Heart right ventricle (tissue), 16 donors: ENCODE results near the gene ZNF718. TPM values are rescaled to one million over a fixed set of nuclear protein-coding genes. Genes with fewer than 3 reads are reported as not detected.
A peak's percentile ranks its signal among the peaks of the same experiment; 100 is the strongest.
"Not testable (repeated sequence)": the region's sequence is repeated elsewhere in the genome, so short reads cannot be mapped to it uniquely, and the experiment has no call there.

Experiments used
- ATAC-seq, 8 donors: fragments of 200-7000 bp; cut with Tn5 transposase; one replicate each; pipeline ENCODE4 v1.9.1; 2020; ENCODE audit warnings: mild to moderate bottlenecking in 8 of 8, moderate library complexity in 8 of 8, moderate number of reproducible peaks in 1 of 8
- DNase-seq, 2 donors: peaks; one replicate each; pipeline ENCODE4 v3.0.0-alpha.2; 2020
- H3K27ac ChIP-seq, 10 donors: fragments of 200-600 bp; sonication (generic) in 2 of 10; one replicate each; pipeline versions ENCODE4 v1.5.0 to v1.8.0; 2020 to 2022; ENCODE audit warnings: mild to moderate bottlenecking in 3 of 10
- H3K27me3 ChIP-seq, 7 donors: fragments of 200-600 bp; one replicate each; pipeline ENCODE4 v1.8.0; 2021 to 2022; ENCODE audit warnings: mild to moderate bottlenecking in 2 of 7
- H3K36me3 ChIP-seq, 9 donors: fragments of 200-600 bp; sonication (generic) in 1 of 9; one replicate each; pipeline versions ENCODE4 v1.5.0 to v1.8.0; 2020 to 2022; ENCODE audit warnings: mild to moderate bottlenecking in 2 of 9
- H3K4me1 ChIP-seq, 9 donors: fragments of 200-600 bp; sonication (generic) in 1 of 9; one replicate each; pipeline versions ENCODE4 v1.5.0 to v1.8.0; 2020 to 2022; ENCODE audit warnings: mild to moderate bottlenecking in 4 of 9
- H3K4me3 ChIP-seq, 10 donors: fragments of 200-600 bp; sonication (generic) in 2 of 10; one replicate each; pipeline versions ENCODE4 v1.5.0 to v1.8.0; 2020 to 2022; ENCODE audit warnings: mild to moderate bottlenecking in 7 of 10, moderate library complexity in 2 of 10
- H3K9me3 ChIP-seq, 11 donors: fragments of 200-600 bp in 10 of 11; sonication (generic) in 2 of 11; one replicate each; pipeline versions ENCODE4 v1.5.0 to v1.8.0; 2013 to 2022; ENCODE audit warnings: mild to moderate bottlenecking in 2 of 11, control low read depth in 1 of 11, moderate library complexity in 1 of 11
- WGBS, 2 donors: extraction: QIAGEN DNeasy Blood & Tissue Kit; methylation state at CpG; one replicate each; pipeline ENCODE4 v1.1.7; 2013; ENCODE audit warnings: inconsistent platforms in 1 of 2; 5-methylcytosine and 5-hydroxymethylcytosine counted together
- intact Hi-C, 10 donors: fragments of 100-400 bp; cut with DNase I; formaldehyde crosslinking; loops; one replicate each; pipeline versions ENCODE4 v1.11.1 to v1.14.2; 2022
- long read RNA-seq, 3 donors: library from polyadenylated mRNA; unstranded; transcript quantifications; one replicate each; pipeline ENCODE4 v2.0.0, GENCODE V29; 2020 to 2021
- polyA plus RNA-seq, 2 donors: library from polyadenylated mRNA; stranded (reverse); fragments of 200-250 nt; gene quantifications; one replicate each; pipeline ENCODE4 v1.2.3, GENCODE V29; 2013
- total RNA-seq, 10 donors: library from RNA; stranded (reverse); fragmentation: NEBNext Ultra II Directional in 3 of 10; extraction: Animal tissue kit (Norgen Biotek cat#: 25700) in 3 of 10; gene quantifications; one replicate each; pipeline versions ENCODE4 v1.2.1 to v1.2.4, GENCODE V29; 2021 to 2023
- TF ChIP-seq, protein P1 (sequence below), 9 donors: fragments of 200-600 bp; sonication (generic) in 2 of 9; IDR thresholded peaks; one replicate each; pipeline versions ENCODE4 v1.5.0 to v1.8.0; 2021 to 2022; ENCODE audit warnings: antibody characterized with exemption in 9 of 9, mild to moderate bottlenecking in 5 of 9, moderate library complexity in 1 of 9
- donor health status: Arrhythmogenic right ventricular cardiomyopathy.
- donor health status: ischemic (EF 13 %, LVEDD 7.1; RV severe dilation, severe dysfunction).
- donor health status: healthy with polysubstance abuse.
- donor health status: DM: no; HTN: yes; CAD: no.
- donor health status: DM: no; HTN: no; CAD: no.
- donor health status: ischemic (EF 25% LVEDD 6.9; RV normal size, moderate dysfunction).
- donor health status: ischemic (EF 25% LVEDD 5.7; RV mildly dilated, moderate dysfunction).
- donor health status: healthy.
- donor health status: DM: yes; HTN: yes; CAD: no.
- donor health status: Ischemic cardiomyopathy.
- donor health status: ischemic (EF 35%, LVEDD 5.7; RV mildly dilated, moderate dysfunction).
- donor health status: nonischemic (EF 11% LVEDD 7.7; RV severe dilation, severe dysfunction).
- donor health status: DM: yes; HTN: yes; CAD: no.
- donor health status: PGD.
- donor health status: ischemic (EF 29% LVEDD 5.4; RV normal size, mild dysfunction).
- donor health status: nonischemic (EF 23%, LVEDD 6.1; RV moderate dilation, normal function).

ZNF718 gene
- total RNA-seq, result 1 to 10 TPM; 2.2 to 4.7 (median 3.1) TPM
- polyA plus RNA-seq, result 1 to 10 TPM; 1.1 to 1.5 TPM
- long read RNA-seq, donor 1, partial matches to known transcripts, result 0 of 1 reads
- long read RNA-seq, donor 1, other reads (novel, unspliced or antisense), result 1 of 1 reads
- long read RNA-seq, donor 2, partial matches to known transcripts, result 0 of 2 reads
- long read RNA-seq, donor 2, other reads (novel, unspliced or antisense), result 2 of 2 reads
- long read RNA-seq, donor 3, result 0 reads

DNA sequence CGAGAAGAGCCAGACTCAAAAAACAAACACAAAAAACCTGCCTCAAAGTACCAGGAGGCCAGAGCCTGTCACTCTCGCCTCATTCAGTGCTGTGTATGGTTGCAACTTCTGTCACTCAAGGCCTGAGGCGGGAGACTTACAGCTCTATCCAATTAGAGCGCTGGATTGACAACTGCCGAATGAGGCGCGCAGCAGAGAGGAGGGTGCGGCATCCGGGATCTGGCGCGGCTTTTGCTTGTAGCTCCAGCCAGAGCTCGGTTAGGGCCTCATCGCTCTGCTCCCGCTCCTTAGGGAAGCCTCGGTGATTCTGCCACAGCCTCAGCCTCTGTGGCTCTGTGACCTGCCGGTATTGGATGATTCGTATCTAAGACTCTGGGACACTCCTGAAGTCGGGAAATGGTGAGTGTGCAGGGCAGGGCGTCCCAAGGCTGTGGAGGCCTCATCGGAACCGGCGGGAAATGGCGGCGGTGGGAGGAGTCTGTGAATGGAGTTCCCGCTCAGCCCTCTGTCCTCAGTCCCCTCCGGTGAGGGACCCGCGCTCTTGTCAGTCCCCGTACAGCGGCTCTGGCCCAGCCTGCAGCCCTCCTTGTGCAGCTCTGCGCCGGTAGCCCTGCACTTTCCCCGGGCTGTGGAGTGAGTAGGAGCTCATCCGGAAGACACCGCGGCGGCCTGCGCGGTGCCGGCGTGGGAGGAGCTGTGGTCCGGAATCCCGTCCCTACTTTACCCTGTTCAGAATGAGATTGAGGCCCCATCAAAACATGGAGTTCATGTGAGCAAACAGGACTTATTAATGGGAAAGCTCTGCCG lies at the start of gene ZNF718:
TSS of gene ZNF718 (plus strand) at position 227 of the 807 bp plus-strand sequence. CDS start at position 397, 170 bp downstream.
- TF ChIP-seq, protein P1, sequence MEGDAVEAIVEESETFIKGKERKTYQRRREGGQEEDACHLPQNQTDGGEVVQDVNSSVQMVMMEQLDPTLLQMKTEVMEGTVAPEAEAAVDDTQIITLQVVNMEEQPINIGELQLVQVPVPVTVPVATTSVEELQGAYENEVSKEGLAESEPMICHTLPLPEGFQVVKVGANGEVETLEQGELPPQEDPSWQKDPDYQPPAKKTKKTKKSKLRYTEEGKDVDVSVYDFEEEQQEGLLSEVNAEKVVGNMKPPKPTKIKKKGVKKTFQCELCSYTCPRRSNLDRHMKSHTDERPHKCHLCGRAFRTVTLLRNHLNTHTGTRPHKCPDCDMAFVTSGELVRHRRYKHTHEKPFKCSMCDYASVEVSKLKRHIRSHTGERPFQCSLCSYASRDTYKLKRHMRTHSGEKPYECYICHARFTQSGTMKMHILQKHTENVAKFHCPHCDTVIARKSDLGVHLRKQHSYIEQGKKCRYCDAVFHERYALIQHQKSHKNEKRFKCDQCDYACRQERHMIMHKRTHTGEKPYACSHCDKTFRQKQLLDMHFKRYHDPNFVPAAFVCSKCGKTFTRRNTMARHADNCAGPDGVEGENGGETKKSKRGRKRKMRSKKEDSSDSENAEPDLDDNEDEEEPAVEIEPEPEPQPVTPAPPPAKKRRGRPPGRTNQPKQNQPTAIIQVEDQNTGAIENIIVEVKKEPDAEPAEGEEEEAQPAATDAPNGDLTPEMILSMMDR (IDR thresholded peaks at IDR 0.05), result no peak
- peak within 1 kb of the TSS; percentile 58 to 98 (median 84) for H3K4me3 ChIP-seq
- peak within 1 kb of the TSS; percentile 78 to 95 (median 88) for H3K27ac ChIP-seq
- peaks cover 7 to 23% (median 15%) of the 10 kb centered on the region in 9 donors for H3K4me1 ChIP-seq
- peak; percentile 89 to 96 for DNase-seq
- peaks cover 0 to 28% (median 4%) of the 10 kb centered on the region in 9 donors for H3K36me3 ChIP-seq
- 1% methylated on average over 44 of the region's 44 CpGs for WGBS, 2 donors
- intact Hi-C loops, result no loop called here
- peaks cover 0 to 64% (median 0%) of the 10 kb centered on the region in 11 donors for H3K9me3 ChIP-seq
- H3K27me3 ChIP-seq, result no peaks in the 10 kb centered on the region
- peak; percentile 99 to 100 (median 100) for ATAC-seq

DNA sequence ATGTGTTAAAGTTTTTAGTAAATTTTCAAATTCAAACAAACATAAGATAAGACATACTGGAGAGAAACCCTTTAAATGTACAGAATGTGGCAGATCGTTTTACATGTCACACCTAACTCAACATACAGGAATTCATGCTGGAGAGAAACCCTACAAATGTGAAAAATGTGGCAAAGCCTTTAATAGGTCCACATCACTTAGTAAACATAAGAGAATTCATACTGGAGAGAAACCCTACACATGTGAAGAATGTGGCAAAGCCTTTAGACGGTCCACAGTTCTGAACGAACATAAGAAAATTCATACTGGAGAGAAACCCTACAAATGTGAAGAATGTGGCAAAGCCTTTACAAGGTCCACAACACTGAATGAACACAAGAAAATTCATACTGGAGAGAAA lies 38.4 kb upstream of the ZNF718 start:
- ATAC-seq, result no peak
- Histone ChIP-seq H3K4me3 (no peak overlapping the region), H3K27ac (no peak overlapping the region), H3K9me3 (peaks cover 7 to 100% (median 100%) of the 10 kb centered on the region in 11 donors), H3K27me3 (no peaks in the 10 kb centered on the region), H3K4me1 (no peaks in the 10 kb centered on the region), H3K36me3 (peaks cover 0 to 100% (median 64%) of the 10 kb centered on the region in 9 donors)
- TF ChIP-seq, protein P1 (IDR thresholded peaks at IDR 0.05), result no peak
- no peak for DNase-seq
- 97% methylated on average over 3 of the region's 3 CpGs for WGBS, 2 donors
- intact Hi-C loops, result no loop called here

DNA sequence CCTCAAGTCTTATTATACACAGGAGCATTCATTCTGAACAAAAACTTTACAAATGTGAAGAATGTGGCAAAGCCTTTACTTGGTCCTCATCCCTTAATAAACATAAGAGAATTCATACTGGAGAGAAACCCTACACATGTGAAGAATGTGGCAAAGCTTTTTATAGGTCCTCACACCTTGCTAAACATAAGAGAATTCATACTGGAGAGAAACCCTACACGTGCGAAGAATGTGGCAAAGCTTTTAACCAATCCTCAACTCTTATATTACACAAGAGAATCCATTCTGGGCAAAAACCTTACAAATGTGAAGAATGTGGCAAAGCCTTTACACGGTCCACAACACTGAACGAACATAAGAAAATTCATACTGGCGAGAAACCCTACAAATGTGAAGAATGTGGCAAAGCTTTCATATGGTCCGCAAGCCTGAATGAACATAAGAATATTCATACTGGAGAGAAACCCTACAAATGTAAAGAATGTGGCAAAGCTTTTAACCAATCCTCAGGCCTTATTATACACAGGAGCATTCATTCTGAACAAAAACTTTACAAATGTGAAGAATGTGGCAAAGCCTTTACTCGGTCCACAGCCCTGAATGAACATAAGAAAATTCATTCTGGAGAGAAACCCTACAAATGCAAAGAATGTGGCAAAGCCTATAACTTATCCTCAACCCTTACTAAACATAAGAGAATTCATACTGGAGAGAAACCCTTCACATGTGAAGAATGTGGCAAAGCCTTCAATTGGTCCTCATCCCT lies 37.6 kb upstream of the ZNF718 start:
- H3K27me3 ChIP-seq, H3K27ac ChIP-seq, H3K4me1 ChIP-seq, intact Hi-C loops, ATAC-seq, DNase-seq, H3K4me3 ChIP-seq: not testable (repeated sequence)
- peaks cover 10 to 100% (median 100%) of the 10 kb centered on the region in 11 donors for H3K9me3 ChIP-seq
- H3K36me3 ChIP-seq, result peaks cover 0 to 100% (median 58%) of the 10 kb centered on the region in 9 donors
- WGBS, 2 donors, result 98 to 99% methylated on average over 7 of the region's 7 CpGs

DNA sequence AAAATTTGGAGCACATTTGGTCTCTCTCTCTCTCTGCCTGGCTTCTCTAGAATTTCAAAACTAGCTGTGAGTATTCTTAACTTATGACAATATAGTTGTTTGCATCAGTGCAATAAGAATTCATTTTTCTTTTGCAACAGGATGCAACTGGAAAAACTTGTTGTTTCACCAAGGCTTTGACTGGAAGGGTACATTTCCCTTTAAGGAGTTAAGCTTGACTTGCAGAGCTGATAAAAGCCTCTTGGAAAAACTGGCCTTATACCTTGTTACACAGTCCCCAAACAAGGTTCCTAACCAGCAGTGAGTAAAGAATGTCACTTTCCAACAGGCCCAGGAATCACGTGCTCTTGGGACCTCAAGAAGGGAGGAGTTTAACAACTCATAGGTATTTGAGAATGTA lies 25.9 kb upstream of the ZNF718 start:
- DNase-seq (no peak), ATAC-seq (no peak)
- Histone ChIP-seq H3K27ac (no peak overlapping the region), H3K36me3 (peaks cover 0 to 29% (median 0%) of the 10 kb centered on the region in 9 donors), H3K4me3 (no peak overlapping the region), H3K9me3 (peaks cover 0 to 100% (median 83%) of the 10 kb centered on the region in 11 donors), H3K4me1 (no peaks in the 10 kb centered on the region), H3K27me3 (no peaks in the 10 kb centered on the region)
- 84 to 91% methylated on average over 1 of the region's 1 CpG for WGBS, 2 donors
- intact Hi-C loops, result no loop called here
- TF ChIP-seq, protein P1 (IDR thresholded peaks at IDR 0.05), result no peak
